Heart left ventricle (tissue), 16 donors: Measurements from ENCODE around the gene NEFH. TPM values are rescaled to one million over a fixed set of nuclear protein-coding genes. Genes with fewer than 3 reads are reported as not detected.
"Not testable (repeated sequence)": the region's sequence is repeated elsewhere in the genome, so short reads cannot be mapped to it uniquely, and the experiment has no call there.

Experiments
- ATAC-seq, 4 donors: fragments of 200-7000 bp; cut with Tn5 transposase; one replicate each; pipeline ENCODE4 v1.9.1; 2020 to 2022; ENCODE audit warnings: moderate library complexity in 4 of 4, mild to moderate bottlenecking in 3 of 4, moderate number of reproducible peaks in 1 of 4
- DNase-seq, 5 donors: peaks; one replicate each; pipeline ENCODE4 v3.0.0-alpha.2; 2020
- H3K27ac ChIP-seq, 12 donors: fragments of 200-600 bp; sonication (generic) in 4 of 12; one replicate each; pipeline versions ENCODE4 v1.5.0 to v1.8.0; 2016 to 2022; ENCODE audit warnings: mild to moderate bottlenecking in 2 of 12
- H3K27me3 ChIP-seq, 9 donors: fragments of 200-600 bp; sonication (generic) in 2 of 9; one replicate each; pipeline versions ENCODE4 v1.5.1 to v1.8.0; 2016 to 2022; ENCODE audit warnings: mild to moderate bottlenecking in 3 of 9
- H3K36me3 ChIP-seq, 9 donors: fragments of 200-600 bp; sonication (generic) in 2 of 9; one replicate each; pipeline versions ENCODE4 v1.5.0 to v1.8.0; 2018 to 2022; ENCODE audit warnings: mild to moderate bottlenecking in 2 of 9
- H3K4me1 ChIP-seq, 12 donors: fragments of 200-600 bp; sonication (generic) in 4 of 12; one replicate each; pipeline versions ENCODE4 v1.5.0 to v1.8.0; 2016 to 2022; ENCODE audit warnings: mild to moderate bottlenecking in 3 of 12
- H3K4me3 ChIP-seq, 12 donors: fragments of 200-600 bp; sonication (generic) in 4 of 12; one replicate each; pipeline versions ENCODE4 v1.5.0 to v1.8.0; 2017 to 2022; ENCODE audit warnings: mild to moderate bottlenecking in 9 of 12, moderate library complexity in 4 of 12
- H3K9me3 ChIP-seq, 12 donors: fragments of 200-600 bp; sonication (generic) in 4 of 12; one replicate each; pipeline versions ENCODE4 v1.5.0 to v1.8.0; 2016 to 2022; ENCODE audit warnings: mild to moderate bottlenecking in 1 of 12
- CTCF ChIP-seq, 12 donors: fragments of 200-600 bp; sonication (generic) in 4 of 12; IDR thresholded peaks; one replicate each; pipeline versions ENCODE4 v1.5.0 to v1.8.0; 2018 to 2022; ENCODE audit warnings: antibody characterized with exemption in 12 of 12, mild to moderate bottlenecking in 5 of 12
- POLR2A ChIP-seq, 2 donors: fragments of 450-650 bp; IDR thresholded peaks; one replicate each; pipeline ENCODE4 v1.6.1; 2017; ENCODE audit warnings: antibody characterized with exemption in 2 of 2, mild to moderate bottlenecking in 2 of 2, moderate library complexity in 2 of 2
- WGBS, 4 donors: extraction: QIAGEN DNeasy Blood & Tissue Kit in 2 of 4; methylation state at CpG; one replicate each; pipeline versions ENCODE4 v1.1.5 to v1.1.7; 2013 to 2018; 5-methylcytosine and 5-hydroxymethylcytosine counted together
- intact Hi-C, 10 donors: fragments of 100-400 bp; cut with DNase I; formaldehyde crosslinking; loops; one replicate each; pipeline versions ENCODE4 v1.11.1 to v1.14.2; 2022
- polyA plus RNA-seq, 2 donors: library from polyadenylated mRNA; stranded (reverse); fragments of 200-250 nt; gene quantifications; one replicate each; pipeline ENCODE4 v1.2.3, GENCODE V29; 2013
- total RNA-seq, 9 donors: library from RNA; depleted of rRNA in 2 of 9; stranded (reverse); fragments of >200 nt in 2 of 9; fragmentation: NEBNext Ultra II Directional in 3 of 9; extraction: Animal tissue kit (Norgen Biotek cat#: 25700) in 3 of 9; gene quantifications; one replicate each; pipeline versions ENCODE4 v1.1.0 to v1.2.4, GENCODE V29; 2016 to 2023
- donor health status: ischemic (EF 13 %, LVEDD 7.1; RV severe dilation, severe dysfunction).
- donor health status: healthy with polysubstance abuse.
- donor health status: DM: no; HTN: yes; CAD: no.
- donor health status: DM: no; HTN: no; CAD: no.
- donor health status: ischemic (EF 25% LVEDD 6.9; RV normal size, moderate dysfunction).
- donor health status: ischemic (EF 25% LVEDD 5.7; RV mildly dilated, moderate dysfunction).
- donor health status: healthy.
- donor health status: DM: yes; HTN: yes; CAD: no.
- donor health status: ischemic (EF 35%, LVEDD 5.7; RV mildly dilated, moderate dysfunction).
- donor health status: nonischemic (EF 11% LVEDD 7.7; RV severe dilation, severe dysfunction).
- donor health status: DM: yes; HTN: yes; CAD: no.
- donor health status: PGD.
- donor health status: ischemic (EF 29% LVEDD 5.4; RV normal size, mild dysfunction).
- donor health status: nonischemic (EF 23%, LVEDD 6.1; RV moderate dilation, normal function).

NEFH gene
- total and polyA plus RNA-seq, 11 donors: 0.07 to 0.51 (median 0.13) TPM; not detected in 1

GRCh38 chr22:29435236-29436136 lies 44.5 kb upstream of the NEFH start:
- no peaks in the 10 kb centered on the region for H3K9me3 ChIP-seq
- H3K27me3 ChIP-seq: peaks cover 0 to 37% (median 0%) of the 10 kb centered on the region in 9 donors
- TF ChIP-seq POLR2A (IDR thresholded peaks at IDR 0.05) (no peak), CTCF (IDR thresholded peaks at IDR 0.05) (no peak)
- H3K4me1 ChIP-seq: no peaks in the 10 kb centered on the region
- no peak overlapping the region for H3K27ac ChIP-seq
- DNase-seq (no peak), ATAC-seq (no peak)
- H3K36me3 ChIP-seq: no peaks in the 10 kb centered on the region
- intact Hi-C loops: no loop called here
- WGBS, 4 donors: 65 to 72% (median 69%) methylated on average over 5 of the region's 5 CpGs
- no peak overlapping the region for H3K4me3 ChIP-seq

- H3K27ac ChIP-seq, H3K4me1 ChIP-seq, H3K36me3 ChIP-seq, DNase-seq, ATAC-seq, H3K9me3 ChIP-seq, H3K4me3 ChIP-seq, intact Hi-C loops: not testable (repeated sequence)
- WGBS, 4 donors: 89 to 95% (median 93%) methylated on average over 10 of the region's 10 CpGs
- H3K27me3 ChIP-seq: peaks cover 0 to 16% (median 0%) of the 10 kb centered on the region in 9 donors
These were observed 41.7 kb upstream of the NEFH start, which contains the start of gene RFPL1 for GRCh38 chr22:29438283-29438682. Gene RFPL1 (plus strand): TSS chr22:29438583.

- DNase-seq (no peak), ATAC-seq (no peak)
- no peaks in the 10 kb centered on the region for H3K4me1 ChIP-seq
- no peaks in the 10 kb centered on the region for H3K9me3 ChIP-seq
- no peak for TF ChIP-seq CTCF (IDR thresholded peaks at IDR 0.05)
- TF ChIP-seq POLR2A (IDR thresholded peaks at IDR 0.05): no peak
- no peak overlapping the region for H3K4me3 ChIP-seq
- intact Hi-C loops: no loop called here
- 41 to 51% (median 43%) methylated on average over 1 of the region's 1 CpG for WGBS, 4 donors
- H3K27ac ChIP-seq: no peak overlapping the region
- no peaks in the 10 kb centered on the region for H3K36me3 ChIP-seq
- H3K27me3 ChIP-seq: peaks cover 0 to 4% (median 0%) of the 10 kb centered on the region in 9 donors
These were observed 37.0 kb upstream of the NEFH start for GRCh38 chr22:29442976-29443375.

GRCh38 chr22:29443452-29443851 lies 36.6 kb upstream of the NEFH start:
- TF ChIP-seq CTCF (IDR thresholded peaks at IDR 0.05) (no peak), POLR2A (IDR thresholded peaks at IDR 0.05) (no peak)
- Histone ChIP-seq H3K4me3 (no peak overlapping the region), H3K27me3 (peaks cover 0 to 4% (median 0%) of the 10 kb centered on the region in 9 donors), H3K27ac (no peak overlapping the region), H3K36me3 (no peaks in the 10 kb centered on the region), H3K4me1 (no peaks in the 10 kb centered on the region), H3K9me3 (no peaks in the 10 kb centered on the region)
- intact Hi-C loops: no loop called here
- no peak for ATAC-seq
- DNase-seq: no peak
- WGBS, 4 donors: 72 to 83% (median 75%) methylated on average over 6 of the region's 6 CpGs
